DOHH2 (cell line): Measurements from ENCODE around the gene TEX13B.

Experiments used
- H3F3A ChIP-seq: fragments of 200-600 bp; sonication (generic), shearing (Covaris generic); 2 replicates; pipeline ENCODE4 v1.6.0; 2016; ENCODE audit warnings: antibody characterized with exemption, mild to moderate bottlenecking; ENCODE audit not compliant: control insufficient read depth, insufficient read depth
- H3K27ac ChIP-seq: fragments of 200-600 bp; sonication (generic); 2 replicates; pipeline ENCODE4 v1.5.1; 2014; ENCODE audit warnings: low read depth, mild to moderate bottlenecking, low read length, moderate library complexity
- H3K27me3 ChIP-seq: fragments of 200-600 bp; sonication (generic); 2 replicates; pipeline ENCODE4 v1.6.1; 2014; ENCODE audit warnings: mild to moderate bottlenecking, low read length, mixed read lengths; ENCODE audit not compliant: control insufficient read depth
- H3K36me3 ChIP-seq: fragments of 200-600 bp; sonication (generic); 2 replicates; pipeline ENCODE4 v1.6.1; 2014; ENCODE audit warnings: mild to moderate bottlenecking, low read length, moderate library complexity, mixed read lengths; ENCODE audit not compliant: control insufficient read depth
- H3K4me1 ChIP-seq: fragments of 200-600 bp; sonication (generic); 2 replicates; pipeline ENCODE4 v1.6.1; 2014; ENCODE audit warnings: mild to moderate bottlenecking, low read length, mixed read lengths; ENCODE audit not compliant: control insufficient read depth
- H3K4me2 ChIP-seq: fragments of 200-600 bp; sonication (generic); 2 replicates; pipeline ENCODE4 v1.6.0; 2014; ENCODE audit warnings: mild to moderate bottlenecking, low read length, moderate library complexity
- H3K4me3 ChIP-seq: fragments of 200-600 bp; sonication (generic); 2 replicates; pipeline ENCODE4 v1.5.1; 2014; ENCODE audit warnings: mild to moderate bottlenecking, low read length, mixed read lengths
- H3K79me2 ChIP-seq: fragments of 200-600 bp; sonication (generic); 2 replicates; pipeline ENCODE4 v1.6.1; 2014; ENCODE audit warnings: mild to moderate bottlenecking, low read length, mixed read lengths; ENCODE audit not compliant: control insufficient read depth
- H3K9me2 ChIP-seq: fragments of 200-600 bp; sonication (generic); replicated peaks from 2 replicates; pipeline ENCODE4 v1.6.1; 2014; ENCODE audit warnings: mild to moderate bottlenecking, low read length, mixed read lengths; ENCODE audit not compliant: control insufficient read depth
- H3K9me3 ChIP-seq: fragments of 200-600 bp; sonication (generic); 2 replicates; pipeline ENCODE4 v1.6.1; 2014; ENCODE audit warnings: antibody characterized with exemption, low read length, mixed read lengths; ENCODE audit not compliant: control insufficient read depth, insufficient read depth
- H4K20me1 ChIP-seq: fragments of 200-600 bp; sonication (generic); 2 replicates; pipeline ENCODE4 v1.6.0; 2014; ENCODE audit warnings: low read depth, mild to moderate bottlenecking, antibody characterized with exemption, low read length, moderate library complexity; ENCODE audit not compliant: control insufficient read depth, insufficient read depth
- EZH2phosphoT487 ChIP-seq: fragments of 200-600 bp; sonication (generic); IDR thresholded peaks from 2 replicates; pipeline ENCODE4 v1.6.1; 2017; ENCODE audit warnings: borderline replicate concordance, mild to moderate bottlenecking, antibody characterized with exemption, low read length, moderate library complexity, mixed read lengths
- TF ChIP-seq, protein P1 (sequence below): fragments of 200-600 bp; sonication (generic); IDR thresholded peaks from one replicate; pipeline ENCODE4 v1.5.1; 2014; ENCODE audit warnings: antibody characterized with exemption, mild to moderate bottlenecking, low read depth, low read length; ENCODE audit not compliant: poor library complexity, severe bottlenecking

The TEX13B gene

DNA sequence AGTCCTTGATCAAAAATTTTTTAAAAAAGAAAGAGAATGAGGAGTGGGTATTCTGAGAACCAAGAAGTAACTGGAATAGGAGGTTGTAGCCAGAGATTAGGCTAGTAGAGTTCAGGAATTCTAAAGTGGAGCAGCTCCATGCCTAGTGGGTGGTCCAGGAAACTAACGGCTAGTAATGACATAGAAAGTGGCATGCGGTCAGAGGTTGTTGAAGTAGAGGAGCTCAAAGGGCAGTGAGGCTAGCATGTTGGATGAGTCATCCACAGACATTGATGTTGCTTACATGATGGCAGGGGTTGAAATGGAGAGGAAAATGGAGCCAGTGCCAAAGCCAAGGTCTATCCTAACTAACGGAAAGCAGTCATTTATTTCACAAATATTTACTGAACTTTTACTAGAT is 42.1 kb downstream of the TEX13B start:
- TF ChIP-seq, protein P1, sequence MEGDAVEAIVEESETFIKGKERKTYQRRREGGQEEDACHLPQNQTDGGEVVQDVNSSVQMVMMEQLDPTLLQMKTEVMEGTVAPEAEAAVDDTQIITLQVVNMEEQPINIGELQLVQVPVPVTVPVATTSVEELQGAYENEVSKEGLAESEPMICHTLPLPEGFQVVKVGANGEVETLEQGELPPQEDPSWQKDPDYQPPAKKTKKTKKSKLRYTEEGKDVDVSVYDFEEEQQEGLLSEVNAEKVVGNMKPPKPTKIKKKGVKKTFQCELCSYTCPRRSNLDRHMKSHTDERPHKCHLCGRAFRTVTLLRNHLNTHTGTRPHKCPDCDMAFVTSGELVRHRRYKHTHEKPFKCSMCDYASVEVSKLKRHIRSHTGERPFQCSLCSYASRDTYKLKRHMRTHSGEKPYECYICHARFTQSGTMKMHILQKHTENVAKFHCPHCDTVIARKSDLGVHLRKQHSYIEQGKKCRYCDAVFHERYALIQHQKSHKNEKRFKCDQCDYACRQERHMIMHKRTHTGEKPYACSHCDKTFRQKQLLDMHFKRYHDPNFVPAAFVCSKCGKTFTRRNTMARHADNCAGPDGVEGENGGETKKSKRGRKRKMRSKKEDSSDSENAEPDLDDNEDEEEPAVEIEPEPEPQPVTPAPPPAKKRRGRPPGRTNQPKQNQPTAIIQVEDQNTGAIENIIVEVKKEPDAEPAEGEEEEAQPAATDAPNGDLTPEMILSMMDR = no peak
- Histone ChIP-seq H3F3A (no peaks in the 10 kb centered on the region), H3K27ac (no peak overlapping the region), H3K27me3 (no peaks in the 10 kb centered on the region), H4K20me1 (no peaks in the 10 kb centered on the region), H3K4me3 (no peak overlapping the region), H3K79me2 (no peaks in the 10 kb centered on the region), H3K4me2 (no peak overlapping the region), H3K36me3 (no peaks in the 10 kb centered on the region), H3K9me2 (no peaks in the 10 kb centered on the region), H3K9me3 (no peaks in the 10 kb centered on the region), H3K4me1 (no peaks in the 10 kb centered on the region)

DNA sequence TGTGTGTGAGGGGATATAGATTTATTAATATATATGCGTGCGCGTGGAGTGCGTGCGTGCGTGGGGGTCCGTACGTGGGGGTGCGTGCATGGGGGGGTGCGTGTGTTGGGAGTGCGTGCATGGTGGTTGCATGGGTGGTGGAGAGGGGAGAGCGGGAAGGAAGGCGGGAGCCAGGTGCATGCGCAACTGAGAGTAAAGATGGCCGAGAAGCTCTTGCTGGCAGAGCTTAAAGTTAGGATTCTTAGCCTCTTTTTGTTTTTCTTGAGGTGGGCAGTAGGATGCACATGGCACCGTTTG is 45.8 kb downstream of the TEX13B start:
- Histone ChIP-seq H4K20me1 (no peaks in the 10 kb centered on the region), H3K4me3 (no peak overlapping the region), H3K9me3 (no peaks in the 10 kb centered on the region), H3F3A (no peaks in the 10 kb centered on the region), H3K4me1 (no peaks in the 10 kb centered on the region), H3K27me3 (no peaks in the 10 kb centered on the region), H3K79me2 (no peaks in the 10 kb centered on the region), H3K36me3 (no peaks in the 10 kb centered on the region), H3K9me2 (no peaks in the 10 kb centered on the region), H3K4me2 (no peak overlapping the region), H3K27ac (no peak overlapping the region)
- TF ChIP-seq, protein P1 = no peak
- TF ChIP-seq EZH2phosphoT487 = no peak

DNA sequence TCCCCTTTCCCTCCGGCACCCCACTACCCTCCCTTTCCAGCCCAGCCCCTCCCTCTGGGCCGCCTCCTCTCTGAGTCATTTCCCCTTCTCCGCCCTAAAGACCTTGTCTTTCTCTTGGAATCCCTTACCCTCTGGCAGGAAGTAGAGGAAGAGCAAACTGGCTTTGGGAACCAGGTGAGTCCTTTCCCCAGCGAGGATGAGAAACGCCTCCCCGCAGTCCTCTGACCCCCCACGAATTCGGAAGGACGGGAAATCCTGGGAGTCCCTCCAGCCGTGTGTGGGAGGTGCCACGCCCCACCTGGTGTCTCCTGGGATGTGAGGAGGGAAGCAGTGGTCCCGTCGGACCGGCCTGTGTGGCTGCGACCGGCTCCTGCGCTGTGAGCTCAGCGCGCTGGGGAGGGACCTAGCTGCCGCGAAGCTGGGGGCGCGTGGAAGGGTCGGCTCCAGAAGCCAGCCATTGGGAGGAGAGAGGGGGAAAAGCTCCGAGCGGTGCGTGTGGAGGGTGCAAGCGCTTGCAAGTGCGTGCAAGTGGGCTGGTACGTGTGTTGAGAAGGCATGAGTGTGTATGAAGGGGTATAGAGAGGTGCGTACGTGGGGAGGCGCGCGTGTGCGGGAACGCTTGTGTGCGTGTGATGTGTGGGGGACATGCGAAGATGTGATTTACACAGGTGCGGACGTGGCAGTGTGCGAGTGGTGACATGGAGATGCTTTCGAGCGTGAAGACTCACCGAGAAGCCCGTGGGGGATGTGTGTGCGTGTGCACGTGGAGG is 46.3 kb downstream of the TEX13B start:
- no peaks in the 10 kb centered on the region for H3K27me3 ChIP-seq
- TF ChIP-seq, protein P1 = no peak
- no peak for TF ChIP-seq EZH2phosphoT487
- H3F3A ChIP-seq = no peaks in the 10 kb centered on the region
- no peak overlapping the region for H3K27ac ChIP-seq
- no peaks in the 10 kb centered on the region for H4K20me1 ChIP-seq
- H3K9me2 ChIP-seq = no peaks in the 10 kb centered on the region
- no peak overlapping the region for H3K4me3 ChIP-seq
- H3K79me2 ChIP-seq = no peaks in the 10 kb centered on the region
- H3K4me2 ChIP-seq = no peak overlapping the region
- H3K4me1 ChIP-seq = no peaks in the 10 kb centered on the region
- H3K36me3 ChIP-seq = no peaks in the 10 kb centered on the region
- H3K9me3 ChIP-seq = no peaks in the 10 kb centered on the region
